ES-I3 (cell line): ENCODE measurements around the gene ADAMTSL2.

Experiments used
- H3K36me3 ChIP-seq: 2 replicates; pipeline ENCODE4 v1.6.1; 2013; ENCODE audit warnings: mild to moderate bottlenecking, low read length, control low read depth, moderate library complexity; ENCODE audit not compliant: insufficient read depth
- H3K4me1 ChIP-seq: 2 replicates; pipeline ENCODE4 v1.6.1; 2013; ENCODE audit warnings: mild to moderate bottlenecking, control low read depth, low read length; ENCODE audit not compliant: insufficient read depth
- H3K9ac ChIP-seq: 2 replicates; pipeline ENCODE4 v1.6.1; 2013; ENCODE audit warnings: low read depth, mild to moderate bottlenecking, low read length, moderate library complexity
- H3K9me3 ChIP-seq: 2 replicates; pipeline ENCODE4 v1.6.1; 2013; ENCODE audit warnings: mild to moderate bottlenecking, low read length, moderate library complexity; ENCODE audit not compliant: control insufficient read depth, insufficient read depth

ADAMTSL2 gene

GRCh38 chr9:133614678-133615077, 80.2 kb downstream of the ADAMTSL2 start:
- Histone ChIP-seq H3K9me3 (no peaks in the 10 kb centered on the region), H3K9ac (no peak overlapping the region), H3K4me1 (no peaks in the 10 kb centered on the region), H3K36me3 (no peaks in the 10 kb centered on the region)

GRCh38 chr9:133615186-133615585, 80.7 kb downstream of the ADAMTSL2 start:
- Histone ChIP-seq H3K36me3 (no peaks in the 10 kb centered on the region), H3K9me3 (no peaks in the 10 kb centered on the region), H3K9ac (no peak overlapping the region), H3K4me1 (no peaks in the 10 kb centered on the region)

- Histone ChIP-seq H3K9ac (no peak overlapping the region), H3K36me3 (no peaks in the 10 kb centered on the region), H3K9me3 (no peaks in the 10 kb centered on the region), H3K4me1 (no peaks in the 10 kb centered on the region)
Observed at GRCh38 chr9:133615606-133616188, 81.2 kb downstream of the ADAMTSL2 start.

GRCh38 chr9:133616643-133617405, 82.3 kb downstream of the ADAMTSL2 start:
- no peak overlapping the region for H3K9ac ChIP-seq
- no peaks in the 10 kb centered on the region for H3K36me3 ChIP-seq
- H3K9me3 ChIP-seq: no peaks in the 10 kb centered on the region
- no peaks in the 10 kb centered on the region for H3K4me1 ChIP-seq

GRCh38 chr9:133618726-133619125, 84.2 kb downstream of the ADAMTSL2 start:
- no peaks in the 10 kb centered on the region for H3K36me3 ChIP-seq
- no peak overlapping the region for H3K9ac ChIP-seq

GRCh38 chr9:133619791-133620190, 85.3 kb downstream of the ADAMTSL2 start:
- no peaks in the 10 kb centered on the region for H3K9me3 ChIP-seq
- H3K9ac ChIP-seq: no peak overlapping the region
- H3K4me1 ChIP-seq: no peaks in the 10 kb centered on the region
- no peaks in the 10 kb centered on the region for H3K36me3 ChIP-seq

More at GRCh38 chr9:133618726-133619125, 84.2 kb downstream of the ADAMTSL2 start:
- H3K4me1 ChIP-seq: no peaks in the 10 kb centered on the region
- no peaks in the 10 kb centered on the region for H3K9me3 ChIP-seq

- Histone ChIP-seq H3K9ac (no peak overlapping the region), H3K9me3 (peaks cover 4% of the 10 kb centered on the region; the same call in 1 of the 2 replicates), H3K4me1 (no peaks in the 10 kb centered on the region), H3K36me3 (no peaks in the 10 kb centered on the region)
Observed at GRCh38 chr9:133621725-133622267, 87.3 kb downstream of the ADAMTSL2 start.

GRCh38 chr9:133622555-133622954, 88.1 kb downstream of the ADAMTSL2 start:
- peaks cover 4% of the 10 kb centered on the region; the same call in 1 of the 2 replicates for H3K9me3 ChIP-seq
- no peaks in the 10 kb centered on the region for H3K36me3 ChIP-seq
- H3K9ac ChIP-seq: no peak overlapping the region
- H3K4me1 ChIP-seq: no peaks in the 10 kb centered on the region
